Measurements from ENCODE around the gene EGFR.

- TF ChIP-seq CTCF (IDR thresholded peaks at IDR 0.05; ENCODE audit: insufficient read depth, low read length, poor library complexity, severe bottlenecking), result no peak
- no peak for TF ChIP-seq EZH2phosphoT487 (conservative IDR thresholded peaks at IDR 0.05; ENCODE audit: low read length)
These were observed 191.4 kb downstream of the EGFR start for GRCh38 chr7:55210176-55210575.
